Measurements from ENCODE around the gene SAMD13. TPM values are rescaled to one million over a fixed set of nuclear protein-coding genes. Genes with fewer than 3 reads are reported as not detected.

The SAMD13 gene
- polyA plus RNA-seq, 1 of the 3 experiments (the other 2 are of a cell fraction) = 1.3 TPM

GRCh38 chr1:84363019-84363418, 61.5 kb downstream of the SAMD13 start (continued):
- no peak for TF ChIP-seq MAX (IDR thresholded peaks at IDR 0.05; ENCODE audit: low read depth)
- no peak for TF ChIP-seq GATA2 (CRISPR knock-in tag; IDR thresholded peaks at IDR 0.05)
- no peak for TF ChIP-seq USF1 (IDR thresholded peaks at IDR 0.05; ENCODE audit: borderline replicate concordance, low read depth)
- TF ChIP-seq SIN3A (IDR thresholded peaks at IDR 0.05; ENCODE audit: borderline replicate concordance, low read depth, low read length) = no peak

GRCh38 chr1:84363622-84364021, 62.1 kb downstream of the SAMD13 start:
- H3K4me1 ChIP-seq (ENCODE audit: control insufficient read depth in 1 of 2, insufficient read depth in 2 of 2, low read depth in 1 of 2, low read length in 1 of 2) = peaks cover 2 to 25% of the 10 kb centered on the region in 2 experiments; a peak in 3 of 4 replicates
- no peak for TF ChIP-seq USF1 (IDR thresholded peaks at IDR 0.05; ENCODE audit: borderline replicate concordance, low read depth)
- no peak for TF ChIP-seq FOXJ3 (CRISPR knock-in tag; IDR thresholded peaks at IDR 0.05)
- no peak for TF ChIP-seq TEAD4 (IDR thresholded peaks at IDR 0.05; ENCODE audit: borderline replicate concordance, insufficient read depth)
- no peak for TF ChIP-seq CTCF (IDR thresholded peaks at IDR 0.05)
- no peak for TF ChIP-seq YY1 (IDR thresholded peaks at IDR 0.05; ENCODE audit: low read depth)
- TF ChIP-seq NRF1 (IDR thresholded peaks at IDR 0.05; ENCODE audit: low read depth, low read length) = no peak
- no peak for TF ChIP-seq MXI1 (IDR thresholded peaks at IDR 0.05; ENCODE audit: low read depth, low read length)
- TF ChIP-seq RAD21 (IDR thresholded peaks at IDR 0.05; ENCODE audit: low read length) = no peak
- TF ChIP-seq ELF1 (IDR thresholded peaks at IDR 0.05) = no peak
- no peak for TF ChIP-seq RCOR1 (IDR thresholded peaks at IDR 0.05; ENCODE audit: low read length)
- TF ChIP-seq GATA2 (CRISPR knock-in tag; IDR thresholded peaks at IDR 0.05) = no peak
- no peak for TF ChIP-seq FOXM1 (IDR thresholded peaks at IDR 0.05; ENCODE audit: low read depth)
- no peak for DNase-seq
- H3K36me3 ChIP-seq (replicated peaks in 1 of 2; ENCODE audit: control insufficient read depth in 1 of 2, insufficient read depth in 2 of 2, low read length in 1 of 2) = no peaks in the 10 kb centered on the region
- no peak overlapping the region for H3K27ac ChIP-seq (ENCODE audit: low read depth in 2 of 2, low read length in 1 of 2)
- H3K9me3 ChIP-seq = no peaks in the 10 kb centered on the region
- H3K4me3 ChIP-seq (ENCODE audit: low read depth in 2 of 2, low read length in 1 of 2) = no peak overlapping the region
- H3F3A ChIP-seq (replicated peaks; ENCODE audit: insufficient read depth) = peaks cover 12% of the 10 kb centered on the region
- H3K4me2 ChIP-seq = no peak overlapping the region
- H3K9ac ChIP-seq = no peak overlapping the region
- POLR2A ChIA-PET = no interaction called here
- no peaks in the 10 kb centered on the region for H4K20me1 ChIP-seq (ENCODE audit: insufficient read depth)
- H2AFZ ChIP-seq (ENCODE audit: low read depth) = no peak overlapping the region
- no peaks in the 10 kb centered on the region for H3K27me3 ChIP-seq (ENCODE audit: insufficient read depth)
- H3K79me2 ChIP-seq (ENCODE audit: insufficient read depth) = no peaks in the 10 kb centered on the region
- 88% methylated on average over 5 of the region's 5 CpGs for WGBS (ENCODE audit: low lambda C conversion rate)
- CTCF ChIA-PET = no interaction called here
- no peaks in the 10 kb centered on the region for H3K9me2 ChIP-seq

Data from SK-N-SH (cell line).